Left cardiac atrium (tissue), 4 donors: ENCODE results near the gene LIN52. TPM values are rescaled to one million over a fixed set of nuclear protein-coding genes. Genes with fewer than 3 reads are reported as not detected.
A peak's percentile ranks its signal among the peaks of the same experiment; 100 is the strongest.

ENCODE experiments used
- ATAC-seq, 2 donors: fragments of 200-7000 bp; cut with Tn5 transposase; one replicate each; pipeline ENCODE4 v1.9.1; 2020; ENCODE audit warnings: mild to moderate bottlenecking in 2 of 2, moderate library complexity in 2 of 2
- DNase-seq: peaks from one replicate; pipeline ENCODE4 v3.0.0-alpha.2; 2020
- intact Hi-C, 2 donors: fragments of 100-400 bp; cut with DNase I; formaldehyde crosslinking; loops; one replicate each; pipeline versions ENCODE4 v1.14.1 to v1.15.1; 2022 to 2023
- total RNA-seq, 2 donors: library from RNA; stranded (reverse); fragmentation: NEBNext Ultra II Directional; extraction: Animal tissue kit (Norgen Biotek cat#: 25700); gene quantifications; one replicate each; pipeline ENCODE4 v1.2.1, GENCODE V29; 2021
- donor health status: DM: no; HTN: yes; CAD: no.
- donor health status: DM: no; HTN: yes; CAD: no; lungs with severe emphysema.
- donor health status: DM: yes; HTN: yes; CAD: no.
- donor health status: Dilated cardiomyopathy.

LIN52 gene
- total RNA-seq, 2 donors from 2014 or later, result 6.6 to 8.1 TPM

- peak; percentile 76 to 91 for ATAC-seq
- DNase-seq, result peak; percentile 75
- intact Hi-C loops, result loop anchor here in 1 of 2 donors (5.0 kb wide), 1 partner anchor 34 kb away; no protein-coding TSS in a partner anchor
Observed at GRCh38 chr14:74217672-74218448, 133.1 kb downstream of the LIN52 start.

- intact Hi-C loops, result loop anchor here in 1 of 2 donors (5.0 kb wide), 1 partner anchor 34 kb away; no protein-coding TSS in a partner anchor
- ATAC-seq (no peak), DNase-seq (no peak)
Observed at GRCh38 chr14:74218462-74218861, 133.7 kb downstream of the LIN52 start.

- ATAC-seq (no peak), DNase-seq (no peak)
- intact Hi-C loops, result loop anchor here in 1 of 2 donors (5.0 kb wide), 1 partner anchor 33 kb away; no protein-coding TSS in a partner anchor
Observed at GRCh38 chr14:74219277-74220205, 134.8 kb downstream of the LIN52 start.

GRCh38 chr14:74220991-74221390 is 136.2 kb downstream of the LIN52 start:
- ATAC-seq (no peak), DNase-seq (no peak)
- intact Hi-C loops, result no loop called here

GRCh38 chr14:74221741-74222140 is 137.0 kb downstream of the LIN52 start:
- ATAC-seq (no peak), DNase-seq (no peak)
- intact Hi-C loops, result no loop called here

- DNase-seq (no peak), ATAC-seq (no peak)
Observed at GRCh38 chr14:74223016-74223415, 138.3 kb downstream of the LIN52 start.

GRCh38 chr14:74231784-74232183 is 147.0 kb downstream of the LIN52 start:
- ATAC-seq, result no peak
- intact Hi-C loops, result no loop called here
- no peak for DNase-seq

More at GRCh38 chr14:74223016-74223415, 138.3 kb downstream of the LIN52 start:
- intact Hi-C loops, result no loop called here

GRCh38 chr14:74235017-74235416 is 150.3 kb downstream of the LIN52 start:
- no peak for ATAC-seq

GRCh38 chr14:74237441-74237840 is 152.7 kb downstream of the LIN52 start:
- intact Hi-C loops, result no loop called here

More at GRCh38 chr14:74235017-74235416, 150.3 kb downstream of the LIN52 start:
- intact Hi-C loops, result no loop called here
- DNase-seq, result no peak

GRCh38 chr14:74238974-74239847 is 154.5 kb downstream of the LIN52 start, which contains the start of gene VSX2:
TSS of gene VSX2 (plus strand) at chr14:74239449. CDS start at chr14:74239562, 113 bp downstream.
- DNase-seq, result no peak
- no peak for ATAC-seq
- intact Hi-C loops, result no loop called here

More at GRCh38 chr14:74237441-74237840, 152.7 kb downstream of the LIN52 start:
- DNase-seq, result no peak
- no peak for ATAC-seq

- peak; percentile 16 to 35 for ATAC-seq
- DNase-seq, result no peak
- intact Hi-C loops, result no loop called here
Observed at GRCh38 chr14:74239848-74240793, 155.4 kb downstream of the LIN52 start.

GRCh38 chr14:74240794-74241651 is 156.3 kb downstream of the LIN52 start:
- ATAC-seq, result peak in 1 of 2 donors; percentile 36
- DNase-seq, result no peak
- intact Hi-C loops, result no loop called here

GRCh38 chr14:74241652-74242017 is 156.9 kb downstream of the LIN52 start:
- no peak for DNase-seq
- no peak for ATAC-seq
- intact Hi-C loops, result no loop called here

GRCh38 chr14:74242021-74242779 is 157.4 kb downstream of the LIN52 start:
- intact Hi-C loops, result no loop called here
- DNase-seq (no peak), ATAC-seq (no peak)

- ATAC-seq, result no peak
- intact Hi-C loops, result no loop called here
- DNase-seq, result no peak
Observed at GRCh38 chr14:74242780-74243042, 158.0 kb downstream of the LIN52 start.

- ATAC-seq, result no peak
- DNase-seq, result no peak
- intact Hi-C loops, result no loop called here
Observed at GRCh38 chr14:74243051-74243450, 158.3 kb downstream of the LIN52 start.
